Measurements from ENCODE around the gene PPP1R2C. TPM values are rescaled to one million over a fixed set of nuclear protein-coding genes. Genes with fewer than 3 reads are reported as not detected.

The PPP1R2C gene
- total and polyA plus RNA-seq, 12 donors: not detected

GRCh38 chrX:42740456-42740855 is 37.5 kb downstream of the PPP1R2C start:
- no peak for DNase-seq
- Histone ChIP-seq H3K4me1 (replicated peaks in 1 of 2) (no peaks in the 10 kb centered on the region), H3K27ac (no peak overlapping the region), H3K4me3 (no peak overlapping the region), H3K9me3 (replicated peaks in 1 of 3) (no peaks in the 10 kb centered on the region), H3K36me3 (replicated peaks in 1 of 2) (no peaks in the 10 kb centered on the region), H3K27me3 (no peaks in the 10 kb centered on the region)
- TF ChIP-seq POLR2A (IDR thresholded peaks at IDR 0.05) (no peak), CTCF (IDR thresholded peaks at IDR 0.05) (no peak)
- 59 to 100% (median 77%) methylated on average over 1 of the region's 1 CpG for WGBS, 4 donors
- intact Hi-C loops (cut with DNase I): no loop called here

DNA sequence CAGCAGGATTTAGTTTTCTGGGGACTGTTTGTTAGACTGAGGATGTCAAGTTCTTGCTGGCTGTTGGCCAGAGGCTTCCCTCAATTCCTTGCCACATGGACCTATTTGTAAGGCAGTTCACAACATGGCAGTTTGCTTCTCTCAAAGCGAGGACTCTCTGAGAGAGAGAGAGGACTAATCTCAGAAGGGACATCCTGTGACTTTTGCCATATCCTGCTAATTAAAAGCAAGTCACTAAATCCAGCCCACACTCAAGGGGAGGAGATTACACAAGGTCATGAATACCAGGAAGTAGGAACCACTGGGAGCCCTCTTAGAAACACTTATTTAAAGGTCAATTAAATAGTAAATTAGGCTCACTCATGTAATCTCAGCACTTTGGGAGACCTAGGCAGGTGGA is 38.2 kb downstream of the PPP1R2C start:
- WGBS, 4 donors: 60 to 78% (median 64%) methylated on average over 1 of the region's 1 CpG; no CpG with 5 or more reads in 1 of the 4 donors
- Histone ChIP-seq H3K4me3 (no peak overlapping the region), H3K9me3 (replicated peaks in 1 of 3) (no peaks in the 10 kb centered on the region), H3K4me1 (replicated peaks in 1 of 2) (no peaks in the 10 kb centered on the region), H3K36me3 (replicated peaks in 1 of 2) (no peaks in the 10 kb centered on the region), H3K27ac (no peak overlapping the region), H3K27me3 (no peaks in the 10 kb centered on the region)
- no peak for DNase-seq
- intact Hi-C loops (cut with DNase I): no loop called here
- TF ChIP-seq POLR2A (IDR thresholded peaks at IDR 0.05): no peak
- no peak for TF ChIP-seq CTCF (IDR thresholded peaks at IDR 0.05)

DNA sequence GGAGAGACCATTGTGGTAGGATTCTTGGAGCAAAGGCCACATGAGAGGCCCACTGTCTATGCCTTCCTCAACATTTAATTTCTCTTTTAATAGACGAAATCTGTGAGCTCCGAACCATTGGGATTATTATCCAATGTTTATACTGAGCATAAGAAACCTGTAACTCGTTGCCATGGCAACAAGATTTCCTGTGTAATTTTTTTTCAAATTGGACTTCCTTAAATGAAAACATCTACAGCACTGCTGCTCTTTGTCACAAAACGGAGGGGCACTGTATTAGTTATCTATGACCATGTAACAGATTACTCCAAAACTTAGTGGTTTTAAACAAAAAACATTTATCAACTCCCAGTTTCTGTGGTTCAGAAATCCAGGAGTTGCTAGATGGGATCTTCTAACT is 38.7 kb downstream of the PPP1R2C start:
- H3K36me3 ChIP-seq (replicated peaks in 1 of 2): no peaks in the 10 kb centered on the region
- WGBS, 4 donors: 49 to 67% (median 59%) methylated on average over 4 of the region's 4 CpGs
- H3K4me1 ChIP-seq (replicated peaks in 1 of 2): no peaks in the 10 kb centered on the region
- H3K4me3 ChIP-seq: no peak overlapping the region
- H3K9me3 ChIP-seq (replicated peaks in 1 of 3): no peaks in the 10 kb centered on the region
- DNase-seq: no peak
- no peak for TF ChIP-seq POLR2A (IDR thresholded peaks at IDR 0.05)
- no peak for TF ChIP-seq CTCF (IDR thresholded peaks at IDR 0.05)
- H3K27ac ChIP-seq: no peak overlapping the region
- intact Hi-C loops (cut with DNase I): no loop called here
- H3K27me3 ChIP-seq: no peaks in the 10 kb centered on the region

DNA sequence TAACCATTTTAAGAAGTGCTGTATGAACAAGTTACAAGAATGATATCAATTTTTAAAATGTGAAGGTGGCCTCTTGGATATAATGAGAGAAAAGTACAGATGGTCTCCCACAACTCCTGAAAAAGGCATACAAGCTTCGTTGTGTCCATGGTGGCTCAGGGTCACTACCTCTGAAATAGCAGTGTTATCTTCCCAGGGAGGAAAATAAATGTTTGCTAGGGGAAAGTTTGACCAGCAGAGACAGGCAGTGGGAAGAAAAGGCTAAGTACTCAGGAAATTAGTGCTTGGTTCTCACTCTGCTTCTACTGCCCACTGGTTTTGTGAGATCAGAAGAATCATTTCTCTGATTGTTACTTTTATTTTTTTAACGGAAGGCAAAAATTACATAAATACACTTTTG is 39.4 kb downstream of the PPP1R2C start:
- WGBS, 4 donors: 74 to 78% (median 76%) methylated on average over 2 of the region's 2 CpGs
- no peak for DNase-seq
- intact Hi-C loops (cut with DNase I): no loop called here
- no peaks in the 10 kb centered on the region for H3K27me3 ChIP-seq
- TF ChIP-seq POLR2A (IDR thresholded peaks at IDR 0.05): no peak
- no peak for TF ChIP-seq CTCF (IDR thresholded peaks at IDR 0.05)
- H3K4me3 ChIP-seq: no peak overlapping the region
- no peaks in the 10 kb centered on the region for H3K9me3 ChIP-seq (replicated peaks in 1 of 3)
- no peaks in the 10 kb centered on the region for H3K4me1 ChIP-seq (replicated peaks in 1 of 2)
- no peak overlapping the region for H3K27ac ChIP-seq
- no peaks in the 10 kb centered on the region for H3K36me3 ChIP-seq (replicated peaks in 1 of 2)

Data from adrenal gland (tissue), 12 donors.